ENCODE data around the gene SCN4A.
"Not testable (repeated sequence)": the region's sequence is repeated elsewhere in the genome, so short reads cannot be mapped to it uniquely, and the experiment has no call there.

SCN4A gene

DNA sequence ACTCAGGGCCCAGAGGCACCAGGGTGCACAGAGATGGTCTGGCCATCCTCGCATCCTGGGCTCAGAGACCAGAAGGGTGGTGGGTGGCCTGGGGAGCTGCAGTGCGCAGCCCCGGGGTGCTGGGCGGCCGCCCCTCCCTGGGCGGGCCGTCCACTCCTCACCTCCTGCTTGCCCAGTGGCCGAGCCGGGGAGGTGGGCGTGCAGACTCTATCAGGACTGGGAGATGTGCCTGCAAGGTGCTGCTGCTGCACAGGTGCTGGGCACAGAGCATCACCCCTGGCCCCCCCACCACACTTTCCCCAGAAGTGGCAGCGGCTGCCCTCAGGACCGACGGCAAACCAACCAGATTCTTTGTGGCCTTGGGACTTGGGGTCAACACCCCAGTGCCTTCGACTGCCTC, at the start of gene SCN4A:
Gene SCN4A, minus strand, starts transcription at position 123 of the 400 bp plus-strand sequence. Its CDS starts 77 bp downstream, at position 46.
- DNase-seq: no peak

DNA sequence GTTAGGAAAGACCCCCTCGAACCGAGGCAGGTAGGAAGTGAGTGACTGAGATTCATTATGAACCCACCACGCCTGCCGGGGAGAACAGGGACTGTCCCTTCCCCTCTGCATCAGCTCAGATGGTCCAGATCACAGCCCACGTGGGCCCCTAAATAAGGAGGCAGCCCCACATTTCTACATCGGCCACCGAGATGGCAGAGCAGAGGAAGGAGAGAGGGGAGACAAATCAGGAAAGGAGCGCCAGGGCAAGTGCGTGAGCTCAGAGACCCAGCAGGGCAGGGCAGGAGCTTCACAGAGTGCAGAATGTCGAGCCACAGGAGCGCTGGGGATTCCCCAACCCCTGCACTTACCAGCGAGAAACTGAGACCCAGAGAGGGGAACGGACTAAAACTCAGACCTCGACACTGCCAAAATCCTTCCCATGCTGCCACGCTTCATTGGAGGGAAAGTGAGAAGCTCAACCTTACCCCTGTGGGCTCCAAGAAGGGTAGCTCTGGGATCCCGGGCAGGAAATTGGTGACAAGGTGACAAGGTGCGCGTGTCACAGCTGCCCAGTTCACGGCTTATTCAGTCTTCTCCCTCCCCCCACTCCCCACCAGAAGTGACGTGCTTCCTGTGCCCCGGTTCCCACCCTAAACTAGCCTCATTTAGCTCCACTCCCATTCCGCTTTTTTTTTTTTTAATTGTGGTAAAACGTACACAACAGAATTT, 47.5 kb upstream of the SCN4A start, which contains the start of gene ICAM2:
Gene ICAM2, minus strand, starts transcription at position 578 of the 711 bp plus-strand sequence. CDS start 13,942 bp downstream, outside the sequence.
- DNase-seq: no peak

- not testable (repeated sequence) for DNase-seq
These were observed 46.8 kb upstream of the SCN4A start for GRCh38 chr17:64019551-64019961.

DNA sequence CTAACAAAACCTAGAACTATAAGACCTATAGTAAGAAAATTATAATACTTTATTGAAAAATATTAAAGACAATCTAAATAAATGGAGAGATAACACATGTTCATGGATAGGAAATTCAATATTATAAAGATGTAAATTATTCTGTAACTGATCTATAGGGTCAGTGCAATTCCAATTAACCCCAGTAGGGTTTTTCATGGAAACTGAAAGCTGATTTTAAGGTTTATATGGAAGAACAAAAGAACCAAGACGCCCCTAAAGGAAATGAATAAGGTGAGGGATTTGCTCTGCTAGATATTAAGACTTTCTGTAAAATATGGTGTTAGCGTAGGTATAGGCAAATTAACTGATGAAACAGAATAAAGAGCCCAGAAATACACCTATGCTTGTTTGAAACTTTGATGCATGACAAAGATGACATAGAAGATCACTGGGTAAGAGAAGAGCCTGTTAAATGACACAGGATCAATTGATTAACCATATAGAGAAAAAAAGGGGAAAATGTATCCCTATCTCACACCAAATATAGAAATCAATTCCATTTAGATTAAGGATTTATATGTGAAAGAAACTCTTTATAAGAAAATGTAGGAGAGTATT, 44.8 kb upstream of the SCN4A start:
- no peak for DNase-seq

GRCh38 chr17:64016974-64017373, 44.3 kb upstream of the SCN4A start:
- no peak for DNase-seq

- no peak for DNase-seq
These were observed 43.6 kb upstream of the SCN4A start for GRCh38 chr17:64016231-64016784.

- no peak for DNase-seq
These were observed 42.7 kb upstream of the SCN4A start for GRCh38 chr17:64015447-64015846.

- DNase-seq: no peak
These were observed 37.1 kb upstream of the SCN4A start for GRCh38 chr17:64009571-64010402.

DNA sequence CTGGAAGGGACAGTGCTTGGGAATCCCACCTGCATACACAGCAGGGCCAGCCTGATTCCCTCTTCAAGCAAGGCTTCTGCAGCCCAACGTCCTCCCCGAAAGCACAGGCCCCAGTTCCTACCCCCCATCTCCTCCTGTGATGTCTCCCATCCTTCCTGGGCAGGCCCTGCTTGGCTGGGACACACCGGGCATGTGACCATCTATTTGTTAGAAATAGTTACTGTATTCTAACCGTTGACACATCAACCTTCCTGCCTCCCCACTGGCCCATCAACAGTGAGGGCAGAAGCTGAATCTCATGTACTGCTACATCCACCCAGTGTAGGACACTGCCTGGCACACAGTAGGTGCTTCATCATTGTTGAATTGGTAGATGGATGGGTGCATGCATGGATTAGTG, 36.1 kb upstream of the SCN4A start:
- DNase-seq: no peak

DNA sequence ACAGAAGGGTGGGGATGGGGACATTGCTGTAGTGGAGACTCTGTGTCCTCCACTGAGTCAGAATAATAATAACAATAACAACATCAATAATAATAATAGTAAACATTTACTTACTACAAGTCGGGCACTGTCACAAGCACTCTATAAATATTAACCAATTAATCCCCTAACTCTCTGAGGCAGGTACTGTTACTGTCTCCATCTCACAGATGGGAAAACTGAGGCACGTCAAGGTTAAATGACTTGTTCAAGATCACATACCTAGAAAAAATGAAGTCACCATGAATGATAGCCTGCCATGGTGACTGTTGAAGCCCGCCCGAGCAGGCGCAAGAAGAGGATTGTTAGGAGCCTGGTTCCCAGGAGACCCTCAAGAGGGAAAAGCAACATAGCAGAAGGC, 35.6 kb upstream of the SCN4A start:
- DNase-seq: no peak

DNA sequence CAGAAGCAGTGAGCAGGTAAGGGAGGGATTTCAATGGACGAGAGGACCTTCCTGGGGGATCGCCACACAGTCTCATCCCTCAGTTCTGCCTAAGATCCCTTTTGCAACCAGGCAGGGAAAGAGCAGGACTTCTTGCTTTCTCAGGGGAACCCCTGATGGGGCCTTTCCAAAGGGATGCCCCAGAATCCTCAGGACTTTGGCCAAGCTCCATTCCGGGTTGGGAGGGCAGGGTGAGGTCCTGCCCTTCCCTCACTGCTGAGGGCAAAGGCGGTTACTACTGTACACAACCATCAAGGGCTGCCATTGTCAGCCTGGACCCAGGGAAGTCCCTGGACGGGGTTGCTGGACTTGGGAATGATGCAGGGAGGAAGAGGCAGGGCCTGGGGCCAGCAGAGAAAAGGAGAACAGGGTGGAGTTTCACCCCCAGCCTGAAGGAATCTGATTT, 35.1 kb upstream of the SCN4A start:
- no peak for DNase-seq

DNA sequence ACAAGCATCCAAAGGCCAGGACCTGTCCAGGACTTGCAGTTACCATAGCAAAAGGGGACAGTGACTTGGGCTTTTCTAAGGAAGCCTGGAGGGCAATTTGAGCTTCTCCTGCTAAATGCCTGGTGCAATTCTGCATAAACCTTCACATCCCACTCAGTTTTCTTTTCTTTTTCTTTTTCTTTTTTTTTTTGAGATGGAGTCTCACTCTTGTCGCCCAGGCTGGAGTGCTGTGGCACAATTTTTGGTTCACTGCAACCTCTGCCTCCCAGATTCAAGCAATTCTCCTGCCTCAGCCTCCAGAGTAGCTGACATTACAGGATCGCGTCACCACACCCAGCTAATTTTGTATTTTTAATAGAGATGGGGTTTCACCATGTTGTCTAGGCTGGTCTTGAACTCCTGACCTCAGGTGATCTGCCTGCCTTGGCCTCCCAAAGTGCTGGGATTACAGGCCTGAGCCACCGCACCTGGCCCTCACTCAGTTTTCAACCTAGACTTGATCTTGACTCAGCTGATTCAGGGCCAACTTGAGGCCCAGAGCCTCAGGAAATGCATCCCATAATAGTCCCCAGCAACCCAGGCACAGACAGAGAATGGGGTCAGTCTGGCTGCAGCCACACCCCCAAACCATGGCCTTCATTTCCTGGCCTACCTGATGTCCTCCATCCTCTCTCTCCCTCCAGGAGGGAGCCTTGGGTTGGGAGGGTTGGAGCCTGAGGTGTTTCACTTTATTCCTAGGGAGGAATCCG, 34.5 kb upstream of the SCN4A start:
- DNase-seq: not testable (repeated sequence)

- no peak for DNase-seq
These were observed 33.8 kb upstream of the SCN4A start for GRCh38 chr17:64006361-64007088.

- no peak for DNase-seq
These were observed 33.0 kb upstream of the SCN4A start for GRCh38 chr17:64005734-64006167.

- no peak for DNase-seq
These were observed 32.4 kb upstream of the SCN4A start for GRCh38 chr17:64004903-64005733.

DNA sequence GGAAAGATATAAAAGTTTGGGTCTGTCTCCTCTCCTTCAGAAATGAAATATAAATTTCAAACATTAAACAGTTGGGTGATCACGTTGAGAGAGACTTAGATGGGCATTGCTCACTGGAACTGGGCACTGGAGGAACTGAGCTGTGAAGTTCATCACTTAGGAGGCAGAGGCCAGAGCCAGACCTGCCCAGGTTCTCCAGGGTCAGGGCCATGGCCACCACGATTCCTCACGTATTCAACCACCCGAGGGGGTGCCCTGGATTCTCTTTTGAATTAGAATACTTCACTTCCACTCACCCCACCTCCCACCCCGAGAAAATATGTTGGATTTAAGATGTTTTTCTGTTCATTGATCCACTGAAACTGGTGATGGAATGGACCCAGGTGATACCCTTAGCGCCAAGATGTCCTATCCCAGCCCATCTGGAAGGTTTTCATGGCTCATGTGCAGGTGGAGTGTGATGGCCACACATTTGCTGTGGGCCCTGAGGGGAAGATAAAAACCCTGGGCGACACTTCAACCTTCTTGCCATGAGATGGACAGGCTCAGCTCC, 31.6 kb upstream of the SCN4A start:
- no peak for DNase-seq

DNA sequence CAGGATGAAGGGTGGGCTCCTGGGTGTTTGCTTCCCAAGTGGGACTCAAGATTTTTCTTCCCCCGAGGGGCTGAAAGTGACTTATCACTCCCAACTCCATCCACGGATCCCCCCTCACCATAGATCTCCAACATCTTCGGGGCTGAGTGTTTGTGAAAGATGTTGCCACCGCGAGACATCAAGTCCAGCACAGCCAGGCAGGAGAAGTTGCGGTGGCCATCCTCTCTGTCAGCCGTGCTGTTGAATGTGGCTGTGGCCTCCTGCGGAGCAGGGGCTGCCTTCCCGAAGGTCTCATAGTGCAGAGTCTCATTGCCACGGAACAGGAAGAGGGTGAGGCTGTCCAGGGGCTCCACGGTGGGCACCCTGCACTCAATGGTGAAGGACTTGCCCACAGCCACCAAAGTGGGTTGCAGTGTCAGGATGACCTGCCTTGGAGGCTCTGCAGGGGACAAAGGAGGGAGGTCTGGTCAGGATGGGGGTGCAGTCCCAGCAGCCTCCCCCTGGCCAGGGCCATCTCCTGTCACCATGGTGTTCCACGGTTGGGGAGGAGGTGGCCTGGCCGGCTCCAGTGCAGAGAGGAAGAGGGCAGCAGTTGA, 30.9 kb upstream of the SCN4A start:
- no peak for DNase-seq

GRCh38 chr17:64002658-64003525, 30.2 kb upstream of the SCN4A start:
- DNase-seq: no peak
